A549 (cell line): ENCODE data around the gene XRCC4. TPM values are rescaled to one million over a fixed set of nuclear protein-coding genes. Genes with fewer than 3 reads are reported as not detected.

Experiments
- ATAC-seq, 2 experiments: fragments of 200-7000 bp in 1 of 2; fragments of >200 bp in 1 of 2; cut with Nextera tagmentation in 1 of 2; cut with Tn5 transposase in 1 of 2; 3 replicates each; pipeline versions ENCODE4 v1.8.0 to v1.9.1; 2018 to 2020; ENCODE audit warnings: mild to moderate bottlenecking in 1 of 2, moderate library complexity in 1 of 2
- CTCF ChIA-PET: fragments of 300-600 bp; sonication (Branson Sonifier 250); formaldehyde crosslinking; extraction: SDS; loops from one replicate; lab custom pipeline; 2021; ENCODE audit warnings: antibody characterized with exemption, inconsistent platforms; lab: Yijun Ruan, JAX
- POLR2A ChIA-PET: fragments of 350-600 bp; formaldehyde crosslinking; extraction: SDS; loops from one replicate; lab custom pipeline; 2021; ENCODE audit warnings: antibody characterized with exemption, inconsistent platforms; lab: Yijun Ruan, JAX
- DNase-seq, 2 experiments: peaks; one replicate each; pipeline versions ENCODE4 v3.0.0 to v3.0.0-alpha.2; 2011 to 2016; ENCODE audit warnings: low read depth in 1 of 2, low spot score in 1 of 2
- FAIRE-seq: peaks from 2 replicates; lab custom pipeline; 2011; peaks lifted over from hg19 to GRCh38; lab: Jason Lieb, UNC
- H3K27ac ChIP-seq, 2 experiments: fragments of >200 bp; sonication (Bioruptor Twin); formaldehyde crosslinking; 3 replicates each; pipeline ENCODE4 v1.5.1; 2016 to 2017
- H3K4me1 ChIP-seq: fragments of >200 bp; sonication (Bioruptor Twin); formaldehyde crosslinking; 3 replicates; pipeline ENCODE4 v1.6.1; 2016
- H3K4me2 ChIP-seq: fragments of >200 bp; sonication (Bioruptor Twin); formaldehyde crosslinking; 3 replicates; pipeline ENCODE4 v1.6.1; 2016
- H3K4me3 ChIP-seq: fragments of >200 bp; sonication (Bioruptor Twin); formaldehyde crosslinking; 3 replicates; pipeline ENCODE4 v1.5.1; 2016
- H3K9me3 ChIP-seq: fragments of >200 bp; sonication (Bioruptor Twin); formaldehyde crosslinking; 3 replicates; pipeline ENCODE4 v1.6.1; 2016
- ATOH8 ChIP-seq: fragments of 250-450 bp; sonication (Bioruptor Pico); IDR thresholded peaks from 2 replicates; pipeline ENCODE4 v1.5.0; 2020; ENCODE audit warnings: low read depth, mild to moderate bottlenecking, moderate library complexity
- BCL3 ChIP-seq: fragments of >200 bp; sonication (Bioruptor Twin); formaldehyde crosslinking; IDR thresholded peaks from 3 replicates; pipeline ENCODE4 v1.6.1; 2016
- CBX2 ChIP-seq: fragments of 200-600 bp; sonication (generic); IDR thresholded peaks from 2 replicates; pipeline ENCODE4 v1.6.1; 2016; ENCODE audit warnings: low read depth, mild to moderate bottlenecking, borderline replicate concordance
- CBX8 ChIP-seq: fragments of 200-600 bp; sonication (generic); IDR thresholded peaks from 2 replicates; pipeline ENCODE4 v1.6.1; 2016
- EP300 ChIP-seq, 2 experiments: fragments of >200 bp; sonication (Bioruptor Twin); formaldehyde crosslinking; IDR thresholded peaks; 2 replicates in 1 of 2; 3 replicates in 1 of 2; pipeline ENCODE4 v1.6.1; 2016 to 2017
- ESRRA ChIP-seq: fragments of 150-350 bp; IDR thresholded peaks from 2 replicates; pipeline ENCODE4 v1.6.1; 2014; ENCODE audit warnings: mild to moderate bottlenecking, low read length, borderline replicate concordance
- FOSL2 ChIP-seq, 2 experiments: fragments of 450-650 bp in 1 of 2; fragments of >200 bp in 1 of 2; sonication (Bioruptor Twin) in 1 of 2; formaldehyde crosslinking; IDR thresholded peaks; 2 replicates each; pipeline versions ENCODE4 v1.5.0 to v1.6.1; 2016 to 2020; ENCODE audit warnings: mild to moderate bottlenecking in 1 of 2, moderate library complexity in 1 of 2
- FOXS1 ChIP-seq: fragments of 250-450 bp; sonication (Bioruptor Pico); IDR thresholded peaks from 2 replicates; pipeline ENCODE4 v1.5.0; 2020; ENCODE audit warnings: mild to moderate bottlenecking, moderate library complexity
- GATA3 ChIP-seq: IDR thresholded peaks from 2 replicates; pipeline ENCODE4 v1.6.1; 2012; ENCODE audit warnings: borderline replicate concordance
- HDAC2 ChIP-seq: fragments of 200-600 bp; sonication (generic); IDR thresholded peaks from 2 replicates; pipeline ENCODE4 v1.6.1; 2016
- HEYL ChIP-seq: fragments of 250-450 bp; sonication (Bioruptor Pico); IDR thresholded peaks from 2 replicates; pipeline ENCODE4 v1.8.0; 2021; ENCODE audit warnings: mild to moderate bottlenecking, moderate library complexity
- HMGXB4 ChIP-seq: fragments of 250-450 bp; sonication (Bioruptor Pico); IDR thresholded peaks from 2 replicates; pipeline ENCODE4 v1.5.0; 2021; ENCODE audit warnings: mild to moderate bottlenecking, moderate library complexity, borderline replicate concordance
- HOXB5 ChIP-seq: fragments of 250-450 bp; sonication (Bioruptor Pico); IDR thresholded peaks from 2 replicates; pipeline ENCODE4 v1.5.0; 2020; ENCODE audit warnings: mild to moderate bottlenecking, moderate library complexity
- JUN ChIP-seq, 2 experiments: fragments of >200 bp; sonication (Bioruptor Twin); formaldehyde crosslinking; IDR thresholded peaks; 2 replicates in 1 of 2; 3 replicates in 1 of 2; pipeline ENCODE4 v1.6.1; 2016 to 2017
- JUNB ChIP-seq: fragments of >200 bp; sonication (Bioruptor Twin); formaldehyde crosslinking; IDR thresholded peaks from 2 replicates; pipeline ENCODE4 v1.6.1; 2016
- KDM1A ChIP-seq: fragments of 200-600 bp; sonication (generic); IDR thresholded peaks from 2 replicates; pipeline ENCODE4 v1.6.1; 2016; ENCODE audit warnings: low read depth, mild to moderate bottlenecking
- KDM5A ChIP-seq: fragments of 200-600 bp; sonication (generic); IDR thresholded peaks from 2 replicates; pipeline ENCODE4 v1.6.1; 2016; ENCODE audit warnings: antibody characterized with exemption, mild to moderate bottlenecking
- MYC ChIP-seq: IDR thresholded peaks from 2 replicates; pipeline ENCODE4 v1.6.1; 2012; ENCODE audit warnings: mild to moderate bottlenecking, inconsistent platforms, low read length, improper control_type of control experiment, borderline replicate concordance
- PBX3 ChIP-seq: IDR thresholded peaks from 2 replicates; pipeline ENCODE4 v1.6.1; 2012
- POLR2A ChIP-seq: IDR thresholded peaks from 2 replicates; pipeline ENCODE4 v1.6.1; 2012; ENCODE audit warnings: mild to moderate bottlenecking, low read length
- POLR2AphosphoS2 ChIP-seq: conservative IDR thresholded peaks from 2 replicates; pipeline ENCODE4 v1.6.1; 2012; ENCODE audit warnings: low read length, improper control_type of control experiment, inconsistent platforms
- REST ChIP-seq: fragments of 200-600 bp; sonication (generic); IDR thresholded peaks from 2 replicates; pipeline ENCODE4 v1.6.1; 2016; ENCODE audit warnings: antibody characterized with exemption, mild to moderate bottlenecking, moderate library complexity
- RNF2 ChIP-seq: fragments of 200-600 bp; sonication (generic); IDR thresholded peaks from 2 replicates; pipeline ENCODE4 v1.6.1; 2016; ENCODE audit warnings: low read depth, mild to moderate bottlenecking, antibody characterized with exemption, moderate library complexity, borderline replicate concordance
- SMC3 ChIP-seq: fragments of >200 bp; sonication (Bioruptor Twin); formaldehyde crosslinking; IDR thresholded peaks from 3 replicates; pipeline ENCODE4 v1.6.1; 2018; ENCODE audit warnings: inconsistent platforms
- TP53 ChIP-seq: fragments of 250-450 bp; sonication (Bioruptor Pico); IDR thresholded peaks from 2 replicates; pipeline ENCODE4 v1.5.0; 2021; ENCODE audit warnings: mild to moderate bottlenecking, moderate library complexity
- ZFP36 ChIP-seq: fragments of 450-650 bp; IDR thresholded peaks from 2 replicates; pipeline ENCODE4 v1.6.1; 2014; ENCODE audit warnings: borderline replicate concordance; ENCODE audit not compliant: partially characterized antibody
- WGBS: methylation state at CpG from one replicate; pipeline ENCODE4 v1.1.6; 2017; ENCODE audit errors: missing lambda C conversion rate; 5-methylcytosine and 5-hydroxymethylcytosine counted together
- polyA plus RNA-seq, 4 experiments: library from polyadenylated mRNA; depleted of rRNA in 3 of 4; stranded (reverse); fragments of >200 nt; fragmentation: RNase III in 1 of 4; extraction: RNeasy Plus Mini Kit Qiagen cat#74134 plus additional on column Dnase treatment in 1 of 4; gene quantifications; 2 replicates in 3 of 4; 3 replicates in 1 of 4; pipeline ENCODE4 v1.2.3, GENCODE V29; 2011 to 2017

The XRCC4 gene
- polyA plus RNA-seq, 2 of the 4 experiments (the other 2 are of a cell fraction): 14.3 to 14.8 TPM

- Histone ChIP-seq H3K9me3 (no peaks in the 10 kb centered on the region), H3K27ac (no peak overlapping the region), H3K4me1 (no peaks in the 10 kb centered on the region), H3K4me3 (no peak overlapping the region), H3K4me2 (no peak overlapping the region)
- no peak for ATAC-seq
- ChIA-PET POLR2A (no interaction called here), CTCF (interaction anchor here (0.8 kb wide), 1 partner anchor 21 kb away, joined by 3 read pairs; no protein-coding TSS in a partner anchor)
- DNase-seq: no peak
- no peak for FAIRE-seq
- WGBS: 82% methylated on average over 4 of the region's 4 CpGs
- no peak for TF ChIP-seq CBX2
- TF ChIP-seq REST: no peak
- no peak for TF ChIP-seq BCL3
- TF ChIP-seq KDM5A: no peak
- no peak for TF ChIP-seq ESRRA
- TF ChIP-seq JUN (IDR thresholded peaks at IDR 0.05): no peak
- TF ChIP-seq POLR2A: no peak
- TF ChIP-seq HMGXB4: no peak
- TF ChIP-seq KDM1A: no peak
- no peak for TF ChIP-seq FOXS1 (CRISPR knock-in tag)
- no peak for TF ChIP-seq TP53 (CRISPR knock-in tag)
- no peak for TF ChIP-seq HEYL (CRISPR knock-in tag)
- TF ChIP-seq EP300 (IDR thresholded peaks at IDR 0.05): no peak
- no peak for TF ChIP-seq ATOH8 (CRISPR knock-in tag)
Measured at GRCh38 chr5:83249156-83249555, 171.8 kb downstream of the XRCC4 start.

- no peak overlapping the region for H3K4me2 ChIP-seq
- peak; percentile 83 for FAIRE-seq
- no peaks in the 10 kb centered on the region for H3K9me3 ChIP-seq
- no peak overlapping the region for H3K27ac ChIP-seq
- 66% methylated on average over 1 of the region's 1 CpG for WGBS
- no peak for ATAC-seq
- ChIA-PET CTCF (interaction anchor here (1.0 kb wide), 1 partner anchor 901 kb away, joined by 3 read pairs; no protein-coding TSS in a partner anchor), POLR2A (no interaction called here)
- no peak for TF ChIP-seq PBX3
- no peak for TF ChIP-seq CBX2
- TF ChIP-seq JUNB: no peak
- TF ChIP-seq RNF2: no peak
- TF ChIP-seq CBX8: no peak
- TF ChIP-seq POLR2AphosphoS2: no peak
- TF ChIP-seq SMC3: no peak
- TF ChIP-seq GATA3: no peak
- TF ChIP-seq REST: no peak
- TF ChIP-seq FOSL2 (IDR thresholded peaks at IDR 0.05): no peak
- no peak for TF ChIP-seq FOSL2 (CRISPR knock-in tag; IDR thresholded peaks at IDR 0.05)
- no peak for TF ChIP-seq ZFP36
- TF ChIP-seq HOXB5 (CRISPR knock-in tag): no peak
- TF ChIP-seq MYC: no peak
- no peak for TF ChIP-seq HDAC2
- no peak for TF ChIP-seq EP300 (IDR thresholded peaks at IDR 0.05)
- TF ChIP-seq KDM5A: no peak
- no peak overlapping the region for H3K4me3 ChIP-seq
- H3K4me1 ChIP-seq: no peaks in the 10 kb centered on the region
- DNase-seq: no peak
Measured at GRCh38 chr5:83251849-83252248, 174.5 kb downstream of the XRCC4 start.
